ENCODE results near the gene ULBP3.

ULBP3 gene

GRCh38 chr6:150038202-150039062 lies 30.5 kb downstream of the ULBP3 start:
- Histone ChIP-seq H3K4me3 (ENCODE audit: low read depth in 1 of 2, low read length in 1 of 2) (no peak overlapping the region), H3K27ac (no peak overlapping the region), H3K36me3 (no peaks in the 10 kb centered on the region), H3K27me3 (peaks cover 100% of the 10 kb centered on the region), H3K9me3 (no peaks in the 10 kb centered on the region), H3K4me1 (ENCODE audit: control insufficient read depth in 1 of 2, insufficient read depth in 1 of 2, low read depth in 1 of 2, low read length in 1 of 2) (no peaks in the 10 kb centered on the region)
- TF ChIP-seq CTCF (IDR thresholded peaks at IDR 0.05), result no peak

- Histone ChIP-seq H3K4me1 (ENCODE audit: control insufficient read depth in 1 of 2, insufficient read depth in 1 of 2, low read depth in 1 of 2, low read length in 1 of 2) (no peaks in the 10 kb centered on the region), H3K27ac (no peak overlapping the region), H3K27me3 (peaks cover 100% of the 10 kb centered on the region), H3K9me3 (no peaks in the 10 kb centered on the region), H3K36me3 (no peaks in the 10 kb centered on the region), H3K4me3 (ENCODE audit: low read depth in 1 of 2, low read length in 1 of 2) (no peak overlapping the region)
- TF ChIP-seq CTCF (IDR thresholded peaks at IDR 0.05), result no peak
These were observed 31.3 kb downstream of the ULBP3 start for GRCh38 chr6:150037526-150038201.

GRCh38 chr6:150036081-150036480 lies 32.8 kb downstream of the ULBP3 start:
- Histone ChIP-seq H3K9me3 (no peaks in the 10 kb centered on the region), H3K27ac (no peak overlapping the region), H3K36me3 (no peaks in the 10 kb centered on the region), H3K4me3 (ENCODE audit: low read depth in 1 of 2, low read length in 1 of 2) (no peak overlapping the region), H3K4me1 (ENCODE audit: control insufficient read depth in 1 of 2, insufficient read depth in 1 of 2, low read depth in 1 of 2, low read length in 1 of 2) (no peaks in the 10 kb centered on the region), H3K27me3 (peaks cover 92% of the 10 kb centered on the region)
- TF ChIP-seq CTCF (IDR thresholded peaks at IDR 0.05), result no peak

GRCh38 chr6:150033207-150033771 lies 35.6 kb downstream of the ULBP3 start:
- no peak overlapping the region for H3K27ac ChIP-seq
- no peaks in the 10 kb centered on the region for H3K9me3 ChIP-seq
- TF ChIP-seq CTCF (IDR thresholded peaks at IDR 0.05), result no peak
- no peaks in the 10 kb centered on the region for H3K36me3 ChIP-seq
- no peak overlapping the region for H3K4me3 ChIP-seq (ENCODE audit: low read depth in 1 of 2, low read length in 1 of 2)
- H3K4me1 ChIP-seq (ENCODE audit: control insufficient read depth in 1 of 2, insufficient read depth in 1 of 2, low read depth in 1 of 2, low read length in 1 of 2), result no peaks in the 10 kb centered on the region
- H3K27me3 ChIP-seq, result peaks cover 92% of the 10 kb centered on the region

GRCh38 chr6:150032598-150032997 lies 36.3 kb downstream of the ULBP3 start:
- peaks cover 92% of the 10 kb centered on the region for H3K27me3 ChIP-seq
- no peaks in the 10 kb centered on the region for H3K9me3 ChIP-seq

More at GRCh38 chr6:150032598-150032997, 36.3 kb downstream of the ULBP3 start:
- no peak for TF ChIP-seq CTCF (IDR thresholded peaks at IDR 0.05)
- Histone ChIP-seq H3K4me3 (ENCODE audit: low read depth in 1 of 2, low read length in 1 of 2) (no peak overlapping the region), H3K4me1 (ENCODE audit: control insufficient read depth in 1 of 2, insufficient read depth in 1 of 2, low read depth in 1 of 2, low read length in 1 of 2) (no peaks in the 10 kb centered on the region), H3K27ac (no peak overlapping the region), H3K36me3 (no peaks in the 10 kb centered on the region)

All from neutrophil (primary cell).